ENCODE data around the gene SIRT1.

SIRT1 gene

DNA sequence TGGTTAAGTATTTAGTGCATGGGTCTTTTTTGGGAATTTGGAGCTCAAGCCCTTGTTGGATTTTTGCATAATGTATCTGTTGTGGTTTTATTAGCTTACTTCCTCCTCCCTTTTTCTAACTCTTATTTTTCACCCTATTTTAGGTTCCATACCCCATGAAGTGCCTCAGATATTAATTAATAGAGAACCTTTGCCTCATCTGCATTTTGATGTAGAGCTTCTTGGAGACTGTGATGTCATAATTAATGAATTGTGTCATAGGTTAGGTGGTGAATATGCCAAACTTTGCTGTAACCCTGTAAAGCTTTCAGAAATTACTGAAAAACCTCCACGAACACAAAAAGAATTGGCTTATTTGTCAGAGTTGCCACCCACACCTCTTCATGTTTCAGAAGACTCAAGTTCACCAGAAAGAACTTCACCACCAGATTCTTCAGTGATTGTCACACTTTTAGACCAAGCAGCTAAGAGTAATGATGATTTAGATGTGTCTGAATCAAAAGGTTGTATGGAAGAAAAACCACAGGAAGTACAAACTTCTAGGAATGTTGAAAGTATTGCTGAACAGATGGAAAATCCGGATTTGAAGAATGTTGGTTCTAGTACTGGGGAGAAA lies 28.0 kb downstream of the SIRT1 start:
- no peaks in the 10 kb centered on the region for H4K20me1 ChIP-seq (ENCODE audit: low read depth, low read length)
- H3K27me3 ChIP-seq (ENCODE audit: low read length): no peaks in the 10 kb centered on the region
- H3K4me2 ChIP-seq (ENCODE audit: low read depth, low read length, poor library complexity, severe bottlenecking): no peak overlapping the region
- H3K36me3 ChIP-seq (ENCODE audit: low read length): peaks cover 59% of the 10 kb centered on the region; the same call in 1 of the 2 replicates
- H2AFZ ChIP-seq (ENCODE audit: low read depth, low read length, severe bottlenecking): no peak overlapping the region
- no peaks in the 10 kb centered on the region for H3K79me2 ChIP-seq (ENCODE audit: insufficient read depth, low read length)
- H3K27ac ChIP-seq (ENCODE audit: low read depth, low read length): no peak overlapping the region
- H3K9me3 ChIP-seq (ENCODE audit: insufficient read depth, low read length): no peaks in the 10 kb centered on the region
- H3K4me3 ChIP-seq (ENCODE audit: insufficient read depth, low read length, poor library complexity, severe bottlenecking): no peak overlapping the region
- no peaks in the 10 kb centered on the region for H3K9me2 ChIP-seq (replicated peaks; ENCODE audit: insufficient read depth, low read length)
- peaks cover 14% of the 10 kb centered on the region; the same call in 1 of the 2 replicates for H3F3A ChIP-seq (ENCODE audit: insufficient read depth)
- H3K9ac ChIP-seq (ENCODE audit: low read length): no peak overlapping the region
- no peak for TF ChIP-seq EZH2phosphoT487 (conservative IDR thresholded peaks at IDR 0.05; ENCODE audit: low read length)
- TF ChIP-seq, protein P1, sequence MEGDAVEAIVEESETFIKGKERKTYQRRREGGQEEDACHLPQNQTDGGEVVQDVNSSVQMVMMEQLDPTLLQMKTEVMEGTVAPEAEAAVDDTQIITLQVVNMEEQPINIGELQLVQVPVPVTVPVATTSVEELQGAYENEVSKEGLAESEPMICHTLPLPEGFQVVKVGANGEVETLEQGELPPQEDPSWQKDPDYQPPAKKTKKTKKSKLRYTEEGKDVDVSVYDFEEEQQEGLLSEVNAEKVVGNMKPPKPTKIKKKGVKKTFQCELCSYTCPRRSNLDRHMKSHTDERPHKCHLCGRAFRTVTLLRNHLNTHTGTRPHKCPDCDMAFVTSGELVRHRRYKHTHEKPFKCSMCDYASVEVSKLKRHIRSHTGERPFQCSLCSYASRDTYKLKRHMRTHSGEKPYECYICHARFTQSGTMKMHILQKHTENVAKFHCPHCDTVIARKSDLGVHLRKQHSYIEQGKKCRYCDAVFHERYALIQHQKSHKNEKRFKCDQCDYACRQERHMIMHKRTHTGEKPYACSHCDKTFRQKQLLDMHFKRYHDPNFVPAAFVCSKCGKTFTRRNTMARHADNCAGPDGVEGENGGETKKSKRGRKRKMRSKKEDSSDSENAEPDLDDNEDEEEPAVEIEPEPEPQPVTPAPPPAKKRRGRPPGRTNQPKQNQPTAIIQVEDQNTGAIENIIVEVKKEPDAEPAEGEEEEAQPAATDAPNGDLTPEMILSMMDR (IDR thresholded peaks at IDR 0.05; ENCODE audit: insufficient read depth, low read length, poor library complexity, severe bottlenecking): no peak

DNA sequence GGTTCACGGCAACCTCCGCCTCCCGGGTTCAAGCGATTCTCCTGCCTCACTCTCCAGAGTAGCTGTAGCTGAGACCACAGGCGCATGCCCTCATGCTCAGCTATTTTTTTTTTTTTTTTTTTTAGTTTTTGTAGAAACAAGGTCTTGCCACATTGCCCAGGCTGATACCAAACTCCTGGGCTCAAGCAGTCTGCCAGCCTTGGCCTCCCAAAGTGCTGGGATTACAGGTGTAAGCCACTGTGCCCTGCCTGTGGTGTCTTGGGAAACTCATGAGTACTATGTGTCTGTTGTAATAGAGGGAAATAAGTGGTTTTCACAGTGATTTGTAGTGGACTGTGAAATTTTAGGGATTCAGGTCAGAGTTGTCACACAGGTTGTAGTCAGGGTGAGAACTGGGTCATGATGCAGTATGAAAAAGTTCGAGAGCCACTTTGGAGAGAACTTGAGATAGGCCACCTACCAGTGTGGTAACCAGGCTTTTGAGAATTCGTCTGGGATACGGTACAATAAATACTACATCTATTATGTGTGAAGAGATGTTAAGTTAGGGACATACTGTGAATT lies 30.4 kb downstream of the SIRT1 start:
- Histone ChIP-seq H3K9me2 (replicated peaks; ENCODE audit: insufficient read depth, low read length) (no peaks in the 10 kb centered on the region), H4K20me1 (ENCODE audit: low read depth, low read length) (no peaks in the 10 kb centered on the region), H3K27ac (ENCODE audit: low read depth, low read length) (no peak overlapping the region), H3K9me3 (ENCODE audit: insufficient read depth, low read length) (no peaks in the 10 kb centered on the region), H2AFZ (ENCODE audit: low read depth, low read length, severe bottlenecking) (no peak overlapping the region), H3K27me3 (ENCODE audit: low read length) (no peaks in the 10 kb centered on the region), H3K4me3 (ENCODE audit: insufficient read depth, low read length, poor library complexity, severe bottlenecking) (no peak overlapping the region), H3K36me3 (ENCODE audit: low read length) (peaks cover 51% of the 10 kb centered on the region; the same call in 1 of the 2 replicates), H3F3A (ENCODE audit: insufficient read depth) (peaks cover 23% of the 10 kb centered on the region; the same call in 1 of the 2 replicates), H3K9ac (ENCODE audit: low read length) (no peak overlapping the region), H3K4me2 (ENCODE audit: low read depth, low read length, poor library complexity, severe bottlenecking) (no peak overlapping the region), H3K79me2 (ENCODE audit: insufficient read depth, low read length) (no peaks in the 10 kb centered on the region)
- TF ChIP-seq, protein P1 (IDR thresholded peaks at IDR 0.05; ENCODE audit: insufficient read depth, low read length, poor library complexity, severe bottlenecking): no peak
- no peak for TF ChIP-seq EZH2phosphoT487 (conservative IDR thresholded peaks at IDR 0.05; ENCODE audit: low read length)

DNA sequence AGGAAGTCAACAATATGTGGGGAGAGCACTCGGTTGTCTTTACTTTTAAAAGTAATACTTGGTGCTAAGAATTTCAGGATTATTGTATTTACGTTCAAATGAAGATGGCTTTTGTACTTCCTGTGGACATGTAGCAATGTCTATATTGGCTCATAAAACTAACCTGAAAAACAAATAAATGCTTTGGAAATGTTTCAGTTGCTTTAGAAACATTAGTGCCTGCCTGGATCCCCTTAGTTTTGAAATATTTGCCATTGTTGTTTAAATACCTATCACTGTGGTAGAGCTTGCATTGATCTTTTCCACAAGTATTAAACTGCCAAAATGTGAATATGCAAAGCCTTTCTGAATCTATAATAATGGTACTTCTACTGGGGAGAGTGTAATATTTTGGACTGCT lies 32.7 kb downstream of the SIRT1 start:
- no peaks in the 10 kb centered on the region for H3K79me2 ChIP-seq (ENCODE audit: insufficient read depth, low read length)
- no peak overlapping the region for H3K4me3 ChIP-seq (ENCODE audit: insufficient read depth, low read length, poor library complexity, severe bottlenecking)
- H3K36me3 ChIP-seq (ENCODE audit: low read length): peaks cover 50% of the 10 kb centered on the region; the same call in 1 of the 2 replicates
- no peak overlapping the region for H3K4me2 ChIP-seq (ENCODE audit: low read depth, low read length, poor library complexity, severe bottlenecking)
- H3K9me2 ChIP-seq (replicated peaks; ENCODE audit: insufficient read depth, low read length): no peaks in the 10 kb centered on the region
- H2AFZ ChIP-seq (ENCODE audit: low read depth, low read length, severe bottlenecking): no peak overlapping the region
- TF ChIP-seq, protein P1 (IDR thresholded peaks at IDR 0.05; ENCODE audit: insufficient read depth, low read length, poor library complexity, severe bottlenecking): no peak
- no peak for TF ChIP-seq EZH2phosphoT487 (conservative IDR thresholded peaks at IDR 0.05; ENCODE audit: low read length)
- no peaks in the 10 kb centered on the region for H4K20me1 ChIP-seq (ENCODE audit: low read depth, low read length)
- no peak overlapping the region for H3K27ac ChIP-seq (ENCODE audit: low read depth, low read length)
- no peaks in the 10 kb centered on the region for H3K9me3 ChIP-seq (ENCODE audit: insufficient read depth, low read length)
- H3F3A ChIP-seq (ENCODE audit: insufficient read depth): peaks cover 36% of the 10 kb centered on the region; the same call in 1 of the 2 replicates
- H3K27me3 ChIP-seq (ENCODE audit: low read length): no peaks in the 10 kb centered on the region
- no peak overlapping the region for H3K9ac ChIP-seq (ENCODE audit: low read length)

Measured in SU-DHL-6 (cell line).